HepG2 (cell line): Measurements from ENCODE around the gene SFR1.

Experiments used
- GABPA ChIP-seq, 2 experiments: IDR thresholded peaks; 2 replicates each; pipeline ENCODE4 v1.6.1; 2011 to 2016; ENCODE audit warnings: low read depth in 2 of 2, low read length in 1 of 2, missing biosample characterization in 1 of 2, missing genetic modification characterization in 1 of 2
- HNF4A ChIP-seq: sonication (generic); formaldehyde crosslinking; IDR thresholded peaks from 2 replicates; pipeline ENCODE4 v1.4.0; 2020; ENCODE audit warnings: missing genetic modification reagents
- JUND ChIP-seq: sonication (generic); formaldehyde crosslinking; IDR thresholded peaks from 2 replicates; pipeline ENCODE4 v1.8.0; 2022; ENCODE audit warnings: mild to moderate bottlenecking, missing genetic modification reagents
- KDM5A ChIP-seq: fragments of 200-600 bp; sonication (generic); IDR thresholded peaks from 2 replicates; pipeline ENCODE4 v1.7.0; 2018; ENCODE audit warnings: antibody characterized with exemption, mild to moderate bottlenecking, low read length, borderline replicate concordance
- NONO ChIP-seq, 2 experiments: fragments of 450-650 bp in 1 of 2; sonication (generic) in 1 of 2; formaldehyde crosslinking in 1 of 2; IDR thresholded peaks in 1 of 2; conservative IDR thresholded peaks in 1 of 2; 2 replicates each; pipeline versions ENCODE4 v1.6.1 to v1.8.0; 2017 to 2022; ENCODE audit warnings: mild to moderate bottlenecking in 1 of 2, missing genetic modification reagents in 1 of 2, moderate library complexity in 1 of 2
- POLR2A ChIP-seq, 2 experiments: IDR thresholded peaks; 2 replicates each; pipeline ENCODE4 v1.6.1; 2011; ENCODE audit warnings: low read depth in 2 of 2, low read length in 2 of 2, mild to moderate bottlenecking in 1 of 2, moderate library complexity in 1 of 2; ENCODE audit not compliant: insufficient read depth in 1 of 2
- STAG1 ChIP-seq: sonication (generic); formaldehyde crosslinking; IDR thresholded peaks from 2 replicates; pipeline ENCODE4 v1.4.0; 2020; ENCODE audit warnings: missing genetic modification reagents
- ZNF383 ChIP-seq: sonication (generic); formaldehyde crosslinking; IDR thresholded peaks from 2 replicates; pipeline ENCODE4 v1.4.0; 2020; ENCODE audit warnings: missing genetic modification reagents, mild to moderate bottlenecking, borderline replicate concordance
- ZNF569 ChIP-seq: sonication (generic); formaldehyde crosslinking; IDR thresholded peaks from 2 replicates; pipeline ENCODE4 v1.5.0; 2020; ENCODE audit warnings: mild to moderate bottlenecking, missing genetic modification reagents, moderate library complexity, borderline replicate concordance
- ZNF660 ChIP-seq: sonication (generic); formaldehyde crosslinking; IDR thresholded peaks from 2 replicates; pipeline ENCODE4 v1.5.1; 2020; ENCODE audit warnings: mild to moderate bottlenecking, low read depth, missing genetic modification reagents, borderline replicate concordance
- TF ChIP-seq, protein P1 (sequence below): sonication (generic); formaldehyde crosslinking; IDR thresholded peaks from 2 replicates; pipeline ENCODE4 v1.5.0; 2020; ENCODE audit warnings: mild to moderate bottlenecking, missing genetic modification reagents, moderate library complexity

DNA sequence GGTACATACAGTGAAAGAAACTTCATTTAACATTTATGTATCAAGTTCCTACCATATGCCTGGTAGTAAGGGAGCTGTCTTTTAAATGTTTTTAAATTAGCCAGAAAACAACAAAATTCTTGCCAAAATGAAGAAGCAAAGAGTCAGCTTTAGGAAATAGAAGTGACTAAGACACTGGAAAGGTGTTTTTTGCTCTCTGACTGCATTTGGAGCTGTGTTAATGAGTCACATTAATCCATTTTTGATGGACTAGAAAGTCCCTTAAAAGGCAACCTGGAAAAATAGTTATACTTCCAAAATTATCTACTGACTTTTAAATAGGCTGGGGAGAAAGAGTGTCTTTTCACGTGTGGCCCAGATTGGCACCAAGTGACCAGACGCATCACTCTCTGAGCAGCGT is 32.4 kb upstream of the SFR1 start:
- TF ChIP-seq KDM5A (no peak), JUND (CRISPR knock-in tag) (no peak), ZNF383 (CRISPR knock-in tag) (no peak), GABPA (IDR thresholded peaks at IDR 0.05; ENCODE audit: low read depth, low read length) (no peak), GABPA (CRISPR knock-in tag; IDR thresholded peaks at IDR 0.05; ENCODE audit: low read depth) (no peak), ZNF569 (CRISPR knock-in tag) (no peak), POLR2A (IDR thresholded peaks at IDR 0.05; ENCODE audit: insufficient read depth in 1 of 2, low read depth in 2 of 2, low read length in 2 of 2) (no peak), NONO (IDR thresholded peaks at IDR 0.05) (no peak), NONO (CRISPR knock-in tag; conservative IDR thresholded peaks at IDR 0.05) (no peak), HNF4A (CRISPR knock-in tag) (no peak), ZNF660 (CRISPR knock-in tag) (no peak), STAG1 (CRISPR knock-in tag) (no peak)
- TF ChIP-seq, protein P1, sequence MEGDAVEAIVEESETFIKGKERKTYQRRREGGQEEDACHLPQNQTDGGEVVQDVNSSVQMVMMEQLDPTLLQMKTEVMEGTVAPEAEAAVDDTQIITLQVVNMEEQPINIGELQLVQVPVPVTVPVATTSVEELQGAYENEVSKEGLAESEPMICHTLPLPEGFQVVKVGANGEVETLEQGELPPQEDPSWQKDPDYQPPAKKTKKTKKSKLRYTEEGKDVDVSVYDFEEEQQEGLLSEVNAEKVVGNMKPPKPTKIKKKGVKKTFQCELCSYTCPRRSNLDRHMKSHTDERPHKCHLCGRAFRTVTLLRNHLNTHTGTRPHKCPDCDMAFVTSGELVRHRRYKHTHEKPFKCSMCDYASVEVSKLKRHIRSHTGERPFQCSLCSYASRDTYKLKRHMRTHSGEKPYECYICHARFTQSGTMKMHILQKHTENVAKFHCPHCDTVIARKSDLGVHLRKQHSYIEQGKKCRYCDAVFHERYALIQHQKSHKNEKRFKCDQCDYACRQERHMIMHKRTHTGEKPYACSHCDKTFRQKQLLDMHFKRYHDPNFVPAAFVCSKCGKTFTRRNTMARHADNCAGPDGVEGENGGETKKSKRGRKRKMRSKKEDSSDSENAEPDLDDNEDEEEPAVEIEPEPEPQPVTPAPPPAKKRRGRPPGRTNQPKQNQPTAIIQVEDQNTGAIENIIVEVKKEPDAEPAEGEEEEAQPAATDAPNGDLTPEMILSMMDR (CRISPR knock-in tag) = no peak
